ENCODE measurements around the gene CWC27. TPM values are rescaled to one million over a fixed set of nuclear protein-coding genes. Genes with fewer than 3 reads are reported as not detected.

CWC27 gene
- total RNA-seq, 1 experiment from 2014 or later, result 12.6 TPM

DNA sequence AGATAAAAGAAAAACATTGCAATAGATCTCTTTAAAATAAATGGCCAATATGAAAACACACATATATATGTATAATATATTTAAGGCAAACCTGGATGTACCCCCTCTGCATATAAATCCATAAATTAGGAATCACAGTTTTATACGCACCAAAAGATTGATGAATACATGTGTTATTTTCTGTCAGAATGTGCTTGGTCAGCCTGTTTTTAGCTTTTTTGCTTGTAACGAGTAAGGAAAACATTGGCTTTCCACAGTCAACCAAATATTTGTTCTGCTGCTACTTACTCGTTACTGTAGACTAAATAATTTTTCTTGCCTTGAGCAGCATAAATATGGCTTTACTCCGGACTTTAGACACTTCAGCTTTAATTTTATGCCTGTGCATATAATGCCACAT lies 173.7 kb downstream of the CWC27 start:
- Histone ChIP-seq H3K4me3 (ENCODE audit: low read length) (no peak overlapping the region), H4K20me1 (ENCODE audit: low read length) (no peaks in the 10 kb centered on the region), H3K79me2 (ENCODE audit: low read length) (no peaks in the 10 kb centered on the region), H3K9ac (ENCODE audit: low read length) (no peak overlapping the region), H3K4me2 (ENCODE audit: low read length) (no peak overlapping the region), H3K36me3 (ENCODE audit: low read depth, low read length) (no peaks in the 10 kb centered on the region), H3K9me3 (ENCODE audit: low read length) (no peaks in the 10 kb centered on the region), H3F3A (ENCODE audit: low read length, unreplicated experiment) (no peaks in the 10 kb centered on the region), H3K9me2 (replicated peaks; ENCODE audit: low read length) (no peaks in the 10 kb centered on the region), H3K27me3 (ENCODE audit: low read length) (no peaks in the 10 kb centered on the region), H2AFZ (ENCODE audit: low read length) (no peak overlapping the region), H3K4me1 (ENCODE audit: insufficient read depth, low read length) (peaks cover 9% of the 10 kb centered on the region), H3K27ac (ENCODE audit: low read length) (no peak overlapping the region)
- no peak for DNase-seq
- TF ChIP-seq EZH2 (IDR thresholded peaks at IDR 0.05; ENCODE audit: low read length, unreplicated experiment), result no peak
- ChIA-PET CTCF (no interaction called here), POLR2A (ENCODE audit: unreplicated experiment) (no interaction called here)
- BruUV-seq (replicated peaks), result no TSS peak
- intact Hi-C loops (cut with micrococcal nuclease), result loop anchor here (5.0 kb wide), 1 partner anchor 125 kb away; no protein-coding TSS in a partner anchor
- ATAC-seq, result no peak

DNA sequence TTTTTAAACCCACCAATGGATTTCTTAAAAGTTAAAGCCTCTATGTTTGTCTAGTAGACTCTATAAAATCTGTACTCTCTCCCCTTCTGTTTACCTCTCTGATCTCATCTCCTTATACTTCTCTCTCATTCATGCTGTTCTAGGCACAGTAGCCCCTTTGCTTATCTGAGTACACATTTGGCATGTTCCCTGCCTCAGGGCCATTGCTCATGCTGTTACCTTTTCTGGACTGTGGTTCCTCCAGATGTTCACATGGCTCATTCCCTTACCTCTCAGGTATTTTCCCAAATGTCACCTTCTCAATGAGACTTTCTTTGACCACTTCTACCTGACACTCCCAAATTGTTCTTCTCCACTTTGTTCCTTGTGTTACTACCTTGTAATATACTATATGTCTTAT lies 176.1 kb downstream of the CWC27 start:
- no peaks in the 10 kb centered on the region for H3K36me3 ChIP-seq (ENCODE audit: low read depth, low read length)
- H2AFZ ChIP-seq (ENCODE audit: low read length), result no peak overlapping the region
- POLR2A ChIA-PET (ENCODE audit: unreplicated experiment), result no interaction called here
- H3K79me2 ChIP-seq (ENCODE audit: low read length), result no peaks in the 10 kb centered on the region
- H3K9me3 ChIP-seq (ENCODE audit: low read length), result no peaks in the 10 kb centered on the region
- no peak overlapping the region for H3K4me3 ChIP-seq (ENCODE audit: low read length)
- H3K4me1 ChIP-seq (ENCODE audit: insufficient read depth, low read length), result peaks cover 8% of the 10 kb centered on the region
- no peaks in the 10 kb centered on the region for H3F3A ChIP-seq (ENCODE audit: low read length, unreplicated experiment)
- CTCF ChIA-PET, result no interaction called here
- TF ChIP-seq EZH2 (IDR thresholded peaks at IDR 0.05; ENCODE audit: low read length, unreplicated experiment) (no peak), EZH2phosphoT487 (IDR thresholded peaks at IDR 0.05; ENCODE audit: borderline replicate concordance, low read length) (no peak)
- TF ChIP-seq, protein P1, sequence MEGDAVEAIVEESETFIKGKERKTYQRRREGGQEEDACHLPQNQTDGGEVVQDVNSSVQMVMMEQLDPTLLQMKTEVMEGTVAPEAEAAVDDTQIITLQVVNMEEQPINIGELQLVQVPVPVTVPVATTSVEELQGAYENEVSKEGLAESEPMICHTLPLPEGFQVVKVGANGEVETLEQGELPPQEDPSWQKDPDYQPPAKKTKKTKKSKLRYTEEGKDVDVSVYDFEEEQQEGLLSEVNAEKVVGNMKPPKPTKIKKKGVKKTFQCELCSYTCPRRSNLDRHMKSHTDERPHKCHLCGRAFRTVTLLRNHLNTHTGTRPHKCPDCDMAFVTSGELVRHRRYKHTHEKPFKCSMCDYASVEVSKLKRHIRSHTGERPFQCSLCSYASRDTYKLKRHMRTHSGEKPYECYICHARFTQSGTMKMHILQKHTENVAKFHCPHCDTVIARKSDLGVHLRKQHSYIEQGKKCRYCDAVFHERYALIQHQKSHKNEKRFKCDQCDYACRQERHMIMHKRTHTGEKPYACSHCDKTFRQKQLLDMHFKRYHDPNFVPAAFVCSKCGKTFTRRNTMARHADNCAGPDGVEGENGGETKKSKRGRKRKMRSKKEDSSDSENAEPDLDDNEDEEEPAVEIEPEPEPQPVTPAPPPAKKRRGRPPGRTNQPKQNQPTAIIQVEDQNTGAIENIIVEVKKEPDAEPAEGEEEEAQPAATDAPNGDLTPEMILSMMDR (conservative IDR thresholded peaks at IDR 0.05; ENCODE audit: low read depth, low read length), result no peak
- no TSS peak for BruUV-seq (replicated peaks)
- no peak overlapping the region for H3K9ac ChIP-seq (ENCODE audit: low read length)
- no peaks in the 10 kb centered on the region for H3K9me2 ChIP-seq (replicated peaks; ENCODE audit: low read length)
- no peak overlapping the region for H3K27ac ChIP-seq (ENCODE audit: low read length)
- no peak for ATAC-seq
- no peak overlapping the region for H3K4me2 ChIP-seq (ENCODE audit: low read length)
- intact Hi-C loops (cut with micrococcal nuclease), result loop anchor here (5.0 kb wide), 1 partner anchor 128 kb away; no protein-coding TSS in a partner anchor
- no peaks in the 10 kb centered on the region for H4K20me1 ChIP-seq (ENCODE audit: low read length)
- H3K27me3 ChIP-seq (ENCODE audit: low read length), result no peaks in the 10 kb centered on the region
- DNase-seq, result no peak

DNA sequence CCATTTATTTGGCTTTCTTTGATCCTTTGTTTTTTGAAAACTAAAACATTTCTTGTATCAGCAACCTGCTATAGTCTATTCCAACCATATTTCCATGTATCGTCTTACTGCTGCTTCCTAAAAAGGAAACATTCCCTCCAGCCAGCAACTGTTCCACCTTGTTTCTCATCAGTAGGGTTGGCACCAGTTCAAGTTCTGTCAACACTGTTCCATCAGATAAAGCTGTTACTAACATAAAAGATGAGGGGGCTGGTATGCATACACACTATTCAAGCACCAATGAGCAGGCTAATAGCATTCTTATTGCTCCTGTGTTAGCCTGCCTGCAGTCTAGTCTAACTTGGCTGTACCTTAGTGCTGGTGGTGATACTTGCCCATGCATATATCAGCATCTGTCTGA lies 178.3 kb downstream of the CWC27 start:
- DNase-seq, result peak; percentile 2
- H4K20me1 ChIP-seq (ENCODE audit: low read length), result no peaks in the 10 kb centered on the region
- no peak overlapping the region for H2AFZ ChIP-seq (ENCODE audit: low read length)
- intact Hi-C loops (cut with micrococcal nuclease), result no loop called here
- BruUV-seq (replicated peaks), result no TSS peak
- ATAC-seq, result no peak
- H3K4me3 ChIP-seq (ENCODE audit: low read length), result no peak overlapping the region
- TF ChIP-seq EZH2phosphoT487 (IDR thresholded peaks at IDR 0.05; ENCODE audit: borderline replicate concordance, low read length) (no peak), EZH2 (IDR thresholded peaks at IDR 0.05; ENCODE audit: low read length, unreplicated experiment) (no peak)
- TF ChIP-seq, protein P1 (conservative IDR thresholded peaks at IDR 0.05; ENCODE audit: low read depth, low read length), result no peak
- no peak overlapping the region for H3K4me2 ChIP-seq (ENCODE audit: low read length)
- POLR2A ChIA-PET (ENCODE audit: unreplicated experiment), result no interaction called here
- CTCF ChIA-PET, result no interaction called here
- no peaks in the 10 kb centered on the region for H3K36me3 ChIP-seq (ENCODE audit: low read depth, low read length)
- H3K27ac ChIP-seq (ENCODE audit: low read length), result no peak overlapping the region
- no peak overlapping the region for H3K9ac ChIP-seq (ENCODE audit: low read length)
- no peaks in the 10 kb centered on the region for H3K27me3 ChIP-seq (ENCODE audit: low read length)
- no peaks in the 10 kb centered on the region for H3K9me2 ChIP-seq (replicated peaks; ENCODE audit: low read length)
- no peaks in the 10 kb centered on the region for H3K79me2 ChIP-seq (ENCODE audit: low read length)
- H3K4me1 ChIP-seq (ENCODE audit: insufficient read depth, low read length), result no peaks in the 10 kb centered on the region
- H3F3A ChIP-seq (ENCODE audit: low read length, unreplicated experiment), result no peaks in the 10 kb centered on the region
- no peaks in the 10 kb centered on the region for H3K9me3 ChIP-seq (ENCODE audit: low read length)

All from PC-3 (cell line).